ENCODE data around the gene EP400. TPM values are rescaled to one million over a fixed set of nuclear protein-coding genes. Genes with fewer than 3 reads are reported as not detected.

The EP400 gene
- polyA plus RNA-seq, 1 donor (not counting 4 experiments of a cell fraction or from before 2014, with no cell fraction given), result 4.1 TPM

- Histone ChIP-seq H3K27ac (ENCODE audit: control insufficient read depth, insufficient read depth, low read length) (no peak overlapping the region), H3K79me2 (ENCODE audit: control insufficient read depth, insufficient read depth, low read length) (no peaks in the 10 kb centered on the region), H3K27me3 (ENCODE audit: control insufficient read depth, extremely low read depth, insufficient read depth, low read length) (no peaks in the 10 kb centered on the region), H3K9ac (ENCODE audit: control insufficient read depth, extremely low read depth, insufficient read depth, low read length) (no peak overlapping the region), H3K9me3 (ENCODE audit: control insufficient read depth, low read depth, low read length) (no peaks in the 10 kb centered on the region), H4K20me1 (ENCODE audit: control insufficient read depth, extremely low read depth, insufficient read depth, low read length) (no peaks in the 10 kb centered on the region), H2AFZ (ENCODE audit: control insufficient read depth, low read length) (no peak overlapping the region), H3K9me1 (ENCODE audit: control insufficient read depth, extremely low read depth, insufficient read depth, low read length) (no peaks in the 10 kb centered on the region), H3K4me1 (ENCODE audit: control insufficient read depth, extremely low read depth, insufficient read depth, low read length) (no peaks in the 10 kb centered on the region), H3K4me2 (ENCODE audit: control insufficient read depth, extremely low read depth, insufficient read depth, low read depth, low read length) (no peak overlapping the region), H3K4me3 (ENCODE audit: control insufficient read depth in 2 of 3, extremely low read depth in 1 of 3, insufficient read depth in 2 of 3, low read depth in 1 of 3, low read length in 3 of 3) (no peak overlapping the region), H3K36me3 (ENCODE audit: control insufficient read depth in 2 of 2, extremely low read depth in 1 of 2, insufficient read depth in 2 of 2, low read length in 2 of 2) (peaks cover 30 to 33% of the 10 kb centered on the region in 2 experiments)
- TF ChIP-seq EZH2 (IDR thresholded peaks at IDR 0.05; ENCODE audit: low read length), result no peak
- TF ChIP-seq CTCF (optimal IDR thresholded peaks at IDR 0.05 in 1 of 3, IDR thresholded peaks at IDR 0.05 in 1 of 3, conservative IDR thresholded peaks at IDR 0.05 in 1 of 3; ENCODE audit: extremely low read depth in 1 of 3, insufficient read depth in 2 of 3, low read length in 3 of 3), result no peak
- FAIRE-seq (no peak), DNase-seq (ENCODE audit: low read depth, low spot score) (no peak)
- dilution Hi-C loops (cut with MboI; ENCODE audit: extremely low pct_ligation_motif_present, low sequenced_read_pairs), result no loop called here
Measured at GRCh38 chr12:131987552-131987951, 37.8 kb downstream of the EP400 start.

- FAIRE-seq, result no peak
- no peaks in the 10 kb centered on the region for H3K9me3 ChIP-seq (ENCODE audit: control insufficient read depth, low read depth, low read length)
- H3K36me3 ChIP-seq (ENCODE audit: control insufficient read depth in 2 of 2, extremely low read depth in 1 of 2, insufficient read depth in 2 of 2, low read length in 2 of 2), result peaks cover 28 to 36% of the 10 kb centered on the region in 2 experiments
Measured at GRCh38 chr12:131988054-131988796, 38.5 kb downstream of the EP400 start.

More at GRCh38 chr12:131988054-131988796, 38.5 kb downstream of the EP400 start:
- Histone ChIP-seq H3K27me3 (ENCODE audit: control insufficient read depth, extremely low read depth, insufficient read depth, low read length) (no peaks in the 10 kb centered on the region), H3K4me2 (ENCODE audit: control insufficient read depth, extremely low read depth, insufficient read depth, low read depth, low read length) (no peak overlapping the region), H4K20me1 (ENCODE audit: control insufficient read depth, extremely low read depth, insufficient read depth, low read length) (no peaks in the 10 kb centered on the region), H3K4me3 (ENCODE audit: control insufficient read depth in 2 of 3, extremely low read depth in 1 of 3, insufficient read depth in 2 of 3, low read depth in 1 of 3, low read length in 3 of 3) (no peak overlapping the region), H3K4me1 (ENCODE audit: control insufficient read depth, extremely low read depth, insufficient read depth, low read length) (no peaks in the 10 kb centered on the region), H3K9ac (ENCODE audit: control insufficient read depth, extremely low read depth, insufficient read depth, low read length) (no peak overlapping the region), H3K9me1 (ENCODE audit: control insufficient read depth, extremely low read depth, insufficient read depth, low read length) (no peaks in the 10 kb centered on the region), H3K79me2 (ENCODE audit: control insufficient read depth, insufficient read depth, low read length) (no peaks in the 10 kb centered on the region), H2AFZ (ENCODE audit: control insufficient read depth, low read length) (no peak overlapping the region), H3K27ac (ENCODE audit: control insufficient read depth, insufficient read depth, low read length) (no peak overlapping the region)
- TF ChIP-seq EZH2 (IDR thresholded peaks at IDR 0.05; ENCODE audit: low read length) (no peak), CTCF (optimal IDR thresholded peaks at IDR 0.05 in 1 of 3, IDR thresholded peaks at IDR 0.05 in 1 of 3, conservative IDR thresholded peaks at IDR 0.05 in 1 of 3; ENCODE audit: extremely low read depth in 1 of 3, insufficient read depth in 2 of 3, low read length in 3 of 3) (no peak)
- dilution Hi-C loops (cut with MboI; ENCODE audit: extremely low pct_ligation_motif_present, low sequenced_read_pairs), result no loop called here
- no peak for DNase-seq (ENCODE audit: low read depth, low spot score)
